Measurements from ENCODE around the gene IPO9. TPM values are rescaled to one million over a fixed set of nuclear protein-coding genes. Genes with fewer than 3 reads are reported as not detected.

IPO9 gene
- total RNA-seq, 4 donors from 2014 or later: 10.1 to 17.2 (median 12.3) TPM

- no peak for DNase-seq
- Histone ChIP-seq H3K36me3 (no peaks in the 10 kb centered on the region), H3K4me1 (peaks cover 30 to 63% (median 36%) of the 10 kb centered on the region in 3 donors), H3K27ac (peak overlapping the region in 3 of 4 donors; percentile 70 to 72 (median 71)), H3K4me3 (no peak overlapping the region), H3K27me3 (peaks cover 0 to 19% (median 0%) of the 10 kb centered on the region in 4 donors), H3K9me3 (no peaks in the 10 kb centered on the region)
- WGBS, 2 donors: no CpG with 5 or more reads among the region's 1 CpG
- intact Hi-C loops (cut with DNase I): no loop called here
- TF ChIP-seq POLR2A (IDR thresholded peaks at IDR 0.05) (no peak), CTCF (IDR thresholded peaks at IDR 0.05) (no peak)
These were observed 55.5 kb downstream of the IPO9 start for GRCh38 chr1:201884425-201884824.

DNA sequence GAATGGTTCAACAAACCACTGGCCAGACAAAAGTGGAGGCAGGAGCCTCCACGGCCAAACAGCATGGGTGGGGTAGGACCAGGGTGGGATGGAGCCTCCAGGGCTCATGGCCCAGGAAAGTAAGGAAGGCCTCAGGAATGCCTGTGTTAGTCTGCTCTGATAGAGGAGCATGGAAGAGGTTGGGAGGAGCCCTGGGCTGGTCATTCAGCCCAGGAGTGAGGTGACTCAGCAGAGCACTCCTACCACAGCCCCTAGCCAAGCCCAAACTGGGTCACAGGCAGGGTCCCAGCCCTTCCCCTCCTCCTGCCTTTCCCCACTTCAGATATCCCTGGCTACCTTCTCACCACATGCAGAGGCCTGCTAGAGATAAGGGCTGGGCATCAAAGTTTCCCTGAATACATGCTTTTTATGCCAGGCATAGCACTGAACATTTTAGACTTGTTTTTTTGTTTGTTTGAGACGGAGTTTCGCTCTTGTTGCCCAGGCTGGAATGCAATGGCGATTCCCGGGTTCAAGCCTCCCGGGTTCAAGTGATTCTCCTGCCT lies 56.6 kb downstream of the IPO9 start:
- Histone ChIP-seq H3K4me1 (peaks cover 30 to 74% (median 38%) of the 10 kb centered on the region in 3 donors), H3K36me3 (no peaks in the 10 kb centered on the region), H3K9me3 (no peaks in the 10 kb centered on the region), H3K27ac (peak overlapping the region in 2 of 4 donors; percentile 26 to 30), H3K4me3 (no peak overlapping the region), H3K27me3 (peaks cover 0 to 28% (median 0%) of the 10 kb centered on the region in 4 donors)
- TF ChIP-seq CTCF (IDR thresholded peaks at IDR 0.05): no peak
- no peak for TF ChIP-seq POLR2A (IDR thresholded peaks at IDR 0.05)
- 29 to 43% methylated on average over 6 of the region's 6 CpGs for WGBS, 2 donors
- no peak for DNase-seq
- intact Hi-C loops (cut with DNase I): no loop called here

GRCh38 chr1:201886103-201886885 lies 57.3 kb downstream of the IPO9 start:
- WGBS, 2 donors: 64 to 72% methylated on average over 6 to 7 of the region's 9 CpGs
- peaks cover 30 to 75% (median 38%) of the 10 kb centered on the region in 3 donors for H3K4me1 ChIP-seq
- no peaks in the 10 kb centered on the region for H3K36me3 ChIP-seq
- H3K27me3 ChIP-seq: peaks cover 0 to 32% (median 0%) of the 10 kb centered on the region in 4 donors
- no peak for DNase-seq
- no peak overlapping the region for H3K4me3 ChIP-seq
- intact Hi-C loops (cut with DNase I): no loop called here
- no peak for TF ChIP-seq CTCF (IDR thresholded peaks at IDR 0.05)
- no peaks in the 10 kb centered on the region for H3K9me3 ChIP-seq
- peak overlapping the region in 1 of 4 donors; percentile 30 for H3K27ac ChIP-seq

GRCh38 chr1:201887116-201887866 lies 58.3 kb downstream of the IPO9 start:
- intact Hi-C loops (cut with DNase I): no loop called here
- Histone ChIP-seq H3K27ac (no peak overlapping the region), H3K9me3 (no peaks in the 10 kb centered on the region), H3K27me3 (peaks cover 0 to 33% (median 0%) of the 10 kb centered on the region in 4 donors), H3K36me3 (no peaks in the 10 kb centered on the region), H3K4me1 (peaks cover 29 to 70% (median 38%) of the 10 kb centered on the region in 3 donors), H3K4me3 (no peak overlapping the region)
- WGBS, 2 donors: 82 to 85% methylated on average over 4 to 5 of the region's 5 CpGs
- DNase-seq: no peak
- TF ChIP-seq POLR2A (IDR thresholded peaks at IDR 0.05) (no peak), CTCF (IDR thresholded peaks at IDR 0.05) (no peak)

Measured in esophagus squamous epithelium (tissue), 5 donors.